ENCODE measurements around the gene FDPS. TPM values are rescaled to one million over a fixed set of nuclear protein-coding genes. Genes with fewer than 3 reads are reported as not detected.
A peak's percentile ranks its signal among the peaks of the same experiment; 100 is the strongest.

FDPS gene
- total and polyA plus RNA-seq, 5 donors: 78.9 to 113 (median 103) TPM

GRCh38 chr1:155320661-155321617, 12.3 kb downstream of the FDPS start, which contains the start of gene RUSC1:
TSS of gene RUSC1 (plus strand) at chr1:155320894. CDS start at chr1:155321774, 880 bp downstream.
- no peaks in the 10 kb centered on the region for H3K9me3 ChIP-seq (ENCODE audit: control insufficient read depth, low read length)
- H3K27me3 ChIP-seq (ENCODE audit: control insufficient read depth, insufficient read depth): no peaks in the 10 kb centered on the region
- ATAC-seq (peak; percentile 54 to 59), DNase-seq (peak; percentile 89 to 96 (median 96))
- peak within 1 kb of the TSS; percentile 49 for H3K4me3 ChIP-seq (ENCODE audit: low read length)
- WGBS: 7% methylated on average over 51 of the region's 51 CpGs
- peaks cover 4% of the 10 kb centered on the region for H3K4me1 ChIP-seq (ENCODE audit: control insufficient read depth, insufficient read depth, low read length)
- H3K27ac ChIP-seq (ENCODE audit: low read length): peak within 1 kb of the TSS; percentile 51
- intact Hi-C loops (cut with DNase I): loop anchor here (5.0 to 10.0 kb wide), 4 partner anchors 44 to 184 kb away; partner anchors contain the start of genes HCN3 (in 4 of the 4) and ENTREP3 (in 1 of the 4)

DNA sequence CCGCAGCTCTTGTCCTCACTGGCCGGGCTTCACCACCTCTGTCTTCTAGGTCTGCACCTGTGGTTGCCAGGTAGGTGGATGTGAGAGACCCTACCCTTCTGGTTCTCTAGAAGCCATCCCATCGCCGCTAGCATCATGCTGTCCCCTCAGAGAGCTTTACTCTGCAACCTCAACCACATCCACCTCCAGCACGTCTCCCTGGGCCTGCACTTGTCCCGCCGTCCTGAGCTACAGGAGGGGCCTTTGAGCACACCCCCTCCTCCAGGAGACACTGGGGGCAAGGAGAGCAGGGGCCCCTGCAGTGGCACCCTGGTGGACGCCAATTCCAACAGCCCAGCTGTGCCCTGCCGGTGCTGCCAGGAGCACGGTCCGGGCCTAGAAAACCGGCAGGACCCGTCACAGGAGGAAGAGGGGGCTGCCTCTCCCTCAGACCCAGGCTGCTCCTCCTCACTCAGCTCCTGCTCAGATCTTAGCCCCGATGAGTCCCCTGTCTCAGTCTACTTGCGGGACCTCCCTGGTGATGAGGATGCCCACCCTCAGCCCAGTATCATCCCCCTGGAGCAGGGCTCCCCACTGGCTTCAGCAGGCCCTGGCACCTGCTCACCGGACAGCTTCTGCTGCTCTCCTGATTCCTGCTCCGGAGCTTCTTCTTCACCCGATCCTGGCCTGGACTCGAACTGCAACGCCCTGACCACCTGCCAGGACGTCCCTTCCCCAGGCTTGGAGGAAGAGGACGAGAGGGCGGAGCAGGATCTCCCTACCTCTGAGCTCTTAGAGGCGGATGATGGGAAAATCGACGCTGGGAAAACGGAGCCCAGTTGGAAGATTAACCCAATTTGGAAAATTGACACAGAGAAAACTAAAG, 13.2 kb downstream of the FDPS start:
- Histone ChIP-seq H3K9me3 (ENCODE audit: control insufficient read depth, low read length) (no peaks in the 10 kb centered on the region), H3K27ac (ENCODE audit: low read length) (peak overlapping the region; percentile 51), H3K27me3 (ENCODE audit: control insufficient read depth, insufficient read depth) (no peaks in the 10 kb centered on the region), H3K4me1 (ENCODE audit: control insufficient read depth, insufficient read depth, low read length) (peaks cover 4% of the 10 kb centered on the region), H3K4me3 (ENCODE audit: low read length) (peak overlapping the region; percentile 72)
- ATAC-seq (no peak), DNase-seq (peak; percentile 32 to 66 (median 64))
- 38% methylated on average over 27 of the region's 27 CpGs for WGBS
- intact Hi-C loops (cut with DNase I): loop anchor here (5.0 to 10.0 kb wide), 4 partner anchors 45 to 183 kb away; partner anchors contain the start of genes HCN3 (in 4 of the 4) and ENTREP3 (in 1 of the 4)

DNA sequence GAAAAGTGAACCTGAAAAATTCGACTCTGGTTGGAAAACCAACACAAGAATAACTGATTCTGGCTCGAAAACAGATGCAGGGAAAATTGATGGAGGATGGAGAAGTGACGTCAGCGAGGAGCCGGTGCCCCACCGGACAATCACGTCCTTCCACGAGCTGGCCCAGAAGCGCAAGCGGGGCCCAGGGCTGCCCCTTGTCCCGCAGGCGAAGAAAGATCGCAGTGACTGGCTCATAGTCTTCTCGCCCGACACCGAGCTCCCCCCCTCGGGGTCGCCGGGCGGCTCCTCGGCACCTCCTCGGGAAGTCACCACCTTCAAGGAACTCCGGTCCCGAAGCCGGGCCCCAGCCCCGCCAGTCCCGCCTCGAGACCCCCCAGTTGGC, 13.9 kb downstream of the FDPS start:
- Histone ChIP-seq H3K27me3 (ENCODE audit: control insufficient read depth, insufficient read depth) (no peaks in the 10 kb centered on the region), H3K4me3 (ENCODE audit: low read length) (peak overlapping the region; percentile 72), H3K27ac (ENCODE audit: low read length) (peak overlapping the region; percentile 71), H3K9me3 (ENCODE audit: control insufficient read depth, low read length) (no peaks in the 10 kb centered on the region), H3K4me1 (ENCODE audit: control insufficient read depth, insufficient read depth, low read length) (peaks cover 4% of the 10 kb centered on the region)
- DNase-seq: peak in 1 of 3 donors; percentile 79
- under 1% methylated on average over 28 of the region's 28 CpGs for WGBS
- intact Hi-C loops (cut with DNase I): loop anchor here (5.0 to 10.0 kb wide), 4 partner anchors 45 to 182 kb away; partner anchors contain the start of genes HCN3 (in 4 of the 4) and ENTREP3 (in 1 of the 4)
- ATAC-seq: no peak

- ATAC-seq (peak; percentile 62 to 63), DNase-seq (peak; percentile 95 to 98 (median 96))
- intact Hi-C loops (cut with DNase I): loop anchor here (5.0 to 10.0 kb wide), 4 partner anchors 46 to 182 kb away; partner anchors contain the start of genes HCN3 (in 4 of the 4) and ENTREP3 (in 1 of the 4)
- Histone ChIP-seq H3K27me3 (ENCODE audit: control insufficient read depth, insufficient read depth) (no peaks in the 10 kb centered on the region), H3K27ac (ENCODE audit: low read length) (peak overlapping the region; percentile 83), H3K4me3 (ENCODE audit: low read length) (peak overlapping the region; percentile 72), H3K9me3 (ENCODE audit: control insufficient read depth, low read length) (no peaks in the 10 kb centered on the region), H3K4me1 (ENCODE audit: control insufficient read depth, insufficient read depth, low read length) (peaks cover 4% of the 10 kb centered on the region)
- under 1% methylated on average over 57 of the region's 58 CpGs for WGBS
These were observed 14.5 kb downstream of the FDPS start for GRCh38 chr1:155322953-155323728.

DNA sequence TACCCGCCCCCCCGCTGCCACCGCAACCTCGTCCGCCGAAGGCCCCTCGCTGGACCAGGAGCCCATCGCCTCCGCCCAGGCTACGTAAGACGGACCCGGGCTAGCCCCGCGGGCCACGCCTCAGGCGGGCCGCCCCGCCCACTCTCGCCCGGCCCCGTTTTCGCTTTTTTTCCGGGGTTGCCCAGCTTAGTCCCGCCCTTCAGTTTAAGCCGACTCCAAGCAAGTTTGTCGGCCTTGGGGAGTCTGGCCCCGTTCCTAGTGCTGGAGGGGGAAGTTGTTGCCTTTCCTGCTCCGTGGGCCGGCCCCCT, 15.0 kb downstream of the FDPS start:
- intact Hi-C loops (cut with DNase I): loop anchor here (5.0 to 10.0 kb wide), 4 partner anchors 46 to 181 kb away; partner anchors contain the start of genes HCN3 (in 4 of the 4) and ENTREP3 (in 1 of the 4)
- H3K27ac ChIP-seq (ENCODE audit: low read length): peak overlapping the region; percentile 88
- H3K27me3 ChIP-seq (ENCODE audit: control insufficient read depth, insufficient read depth): no peaks in the 10 kb centered on the region
- DNase-seq: peak; percentile 91 to 97 (median 95)
- peak overlapping the region; percentile 72 for H3K4me3 ChIP-seq (ENCODE audit: low read length)
- under 1% methylated on average over 29 of the region's 29 CpGs for WGBS
- ATAC-seq: peak; percentile 73 to 77
- H3K4me1 ChIP-seq (ENCODE audit: control insufficient read depth, insufficient read depth, low read length): peaks cover 4% of the 10 kb centered on the region
- H3K9me3 ChIP-seq (ENCODE audit: control insufficient read depth, low read length): no peaks in the 10 kb centered on the region

DNA sequence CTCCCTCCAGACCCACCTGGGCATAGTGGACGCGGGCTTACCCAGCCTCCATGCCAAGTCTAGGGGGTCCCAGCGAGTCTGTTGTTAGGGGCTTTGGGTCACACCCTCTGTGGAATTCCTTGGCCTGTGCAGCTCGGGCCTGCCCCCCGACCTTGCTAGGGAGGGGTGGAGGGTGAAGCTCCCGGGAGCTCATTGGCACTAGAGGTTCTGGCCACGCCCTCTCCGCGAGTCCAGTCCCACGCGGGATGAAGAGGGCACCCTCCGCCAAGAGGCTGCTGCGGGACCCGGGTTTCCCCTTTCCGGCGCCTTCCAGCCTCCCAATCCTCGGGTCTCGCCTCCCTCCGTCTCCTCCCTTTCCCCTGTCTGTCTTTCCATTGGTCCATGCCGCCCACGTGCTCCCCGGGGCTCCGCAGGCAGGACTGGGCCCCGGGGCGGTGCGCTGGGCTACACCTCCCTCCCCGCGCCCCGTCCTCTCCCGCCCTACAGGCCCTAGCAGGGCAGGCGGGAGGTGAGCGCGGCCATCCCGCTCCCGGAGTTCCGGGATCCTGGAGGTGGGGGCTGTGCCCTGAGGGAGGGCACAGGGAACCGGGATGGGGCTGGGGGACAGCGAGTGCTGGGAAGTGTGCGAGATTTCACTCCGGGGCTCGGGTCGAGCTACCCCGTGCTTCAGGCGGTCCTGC, 15.5 kb downstream of the FDPS start:
- Histone ChIP-seq H3K27me3 (ENCODE audit: control insufficient read depth, insufficient read depth) (no peaks in the 10 kb centered on the region), H3K4me3 (ENCODE audit: low read length) (peak overlapping the region; percentile 72), H3K9me3 (ENCODE audit: control insufficient read depth, low read length) (no peaks in the 10 kb centered on the region), H3K27ac (ENCODE audit: low read length) (peak overlapping the region; percentile 88), H3K4me1 (ENCODE audit: control insufficient read depth, insufficient read depth, low read length) (peaks cover 4% of the 10 kb centered on the region)
- ATAC-seq: peak; percentile 88 to 89
- DNase-seq: peak; percentile 97 to 98 (median 98)
- intact Hi-C loops (cut with DNase I): loop anchor here (5.0 to 10.0 kb wide), 4 partner anchors 47 to 181 kb away; partner anchors contain the start of genes HCN3 (in 4 of the 4) and ENTREP3 (in 1 of the 4)
- WGBS: under 1% methylated on average over 44 of the region's 44 CpGs

- Histone ChIP-seq H3K27me3 (ENCODE audit: control insufficient read depth, insufficient read depth) (no peaks in the 10 kb centered on the region), H3K4me3 (ENCODE audit: low read length) (peak overlapping the region; percentile 72), H3K4me1 (ENCODE audit: control insufficient read depth, insufficient read depth, low read length) (peaks cover 4% of the 10 kb centered on the region), H3K9me3 (ENCODE audit: control insufficient read depth, low read length) (no peaks in the 10 kb centered on the region), H3K27ac (ENCODE audit: low read length) (peak overlapping the region; percentile 9)
- intact Hi-C loops (cut with DNase I): loop anchor here (5.0 to 10.0 kb wide), 4 partner anchors 48 to 180 kb away; partner anchors contain the start of genes HCN3 (in 4 of the 4) and ENTREP3 (in 1 of the 4)
- 12% methylated on average over 59 of the region's 59 CpGs for WGBS
- DNase-seq (peak; percentile 61 to 80 (median 79)), ATAC-seq (peak in 1 of 2 donors; percentile 0)
These were observed 16.3 kb downstream of the FDPS start for GRCh38 chr1:155324717-155325602.

- no peaks in the 10 kb centered on the region for H3K27me3 ChIP-seq (ENCODE audit: control insufficient read depth, insufficient read depth)
- H3K4me3 ChIP-seq (ENCODE audit: low read length): no peak overlapping the region
- 60% methylated on average over 6 of the region's 6 CpGs for WGBS
- peaks cover 4% of the 10 kb centered on the region for H3K4me1 ChIP-seq (ENCODE audit: control insufficient read depth, insufficient read depth, low read length)
- ATAC-seq (no peak), DNase-seq (no peak)
- intact Hi-C loops (cut with DNase I): loop anchor here in 1 of 4 donors (10.0 kb wide), 1 partner anchor 179 kb away; no protein-coding TSS in a partner anchor
- no peak overlapping the region for H3K27ac ChIP-seq (ENCODE audit: low read length)
- H3K9me3 ChIP-seq (ENCODE audit: control insufficient read depth, low read length): no peaks in the 10 kb centered on the region
These were observed 16.9 kb downstream of the FDPS start for GRCh38 chr1:155325603-155325893.
